Fibroblast of skin of left quadriceps (primary cell): ENCODE results near the gene CTRL.

Experiments used
- DNase-seq, 2 experiments: peaks; one replicate each; pipeline ENCODE4 v3.0.0-alpha.2; 2013; ENCODE audit warnings: low read depth in 2 of 2

CTRL gene

DNA sequence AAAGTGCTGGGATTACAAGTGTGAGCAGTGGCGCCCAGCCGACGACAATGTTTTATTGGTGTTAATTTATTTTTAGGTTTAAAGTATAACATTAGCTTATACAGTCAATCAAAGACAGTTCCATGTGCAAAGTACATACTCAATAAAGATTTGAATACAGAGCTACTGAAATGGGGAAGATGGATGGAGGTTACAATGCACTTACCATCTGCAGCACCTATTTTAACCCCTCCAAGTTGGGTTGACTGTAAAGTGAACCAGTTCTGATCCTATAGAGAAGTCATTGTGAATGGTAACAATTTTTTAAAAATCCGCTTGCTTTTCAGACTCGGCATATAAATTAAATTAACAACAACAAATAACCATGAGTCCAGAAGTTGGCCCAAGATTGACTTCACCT, 39.3 kb downstream of the CTRL start:
- DNase-seq: no peak

DNA sequence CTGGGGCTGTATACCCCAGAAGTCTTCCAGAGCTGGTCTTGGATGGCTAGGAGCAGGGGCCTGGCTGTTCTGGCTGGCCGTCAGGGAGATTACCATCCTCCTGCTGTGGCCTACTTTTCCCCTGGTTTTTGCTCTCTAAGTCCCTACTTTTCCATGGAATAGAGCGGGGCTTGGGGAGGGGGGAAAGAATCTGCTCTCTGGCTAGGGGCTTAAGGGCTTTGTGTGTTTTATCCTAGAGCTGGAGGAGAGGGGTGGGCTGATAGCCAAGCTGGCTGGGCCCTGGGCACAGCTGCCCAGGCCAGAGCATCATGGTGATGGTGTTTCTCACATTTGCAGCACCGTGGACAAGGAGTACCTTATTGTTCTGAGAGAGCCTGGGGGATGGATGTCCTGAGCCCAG, 43.3 kb downstream of the CTRL start:
- DNase-seq: no peak

DNA sequence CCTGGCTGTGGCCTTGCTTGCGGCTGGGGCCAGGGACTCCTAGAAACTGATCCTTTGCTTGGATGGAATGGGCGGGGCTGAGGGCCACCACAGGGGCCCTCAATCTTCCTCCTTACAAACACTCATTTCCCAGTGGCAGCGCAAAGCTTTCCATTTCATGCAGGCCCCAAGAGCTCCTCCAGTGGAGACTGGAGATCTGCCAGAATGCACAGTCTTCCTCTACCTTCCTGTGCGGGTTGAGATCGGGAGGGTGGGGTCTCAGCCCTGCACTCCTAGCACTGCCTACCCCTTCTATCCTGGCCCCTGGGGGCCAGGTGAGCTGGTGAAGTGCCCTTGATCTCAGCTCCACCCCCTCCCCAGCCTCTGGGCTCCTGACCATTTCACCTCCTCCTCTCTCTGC, 45.3 kb downstream of the CTRL start:
- DNase-seq: no peak

DNA sequence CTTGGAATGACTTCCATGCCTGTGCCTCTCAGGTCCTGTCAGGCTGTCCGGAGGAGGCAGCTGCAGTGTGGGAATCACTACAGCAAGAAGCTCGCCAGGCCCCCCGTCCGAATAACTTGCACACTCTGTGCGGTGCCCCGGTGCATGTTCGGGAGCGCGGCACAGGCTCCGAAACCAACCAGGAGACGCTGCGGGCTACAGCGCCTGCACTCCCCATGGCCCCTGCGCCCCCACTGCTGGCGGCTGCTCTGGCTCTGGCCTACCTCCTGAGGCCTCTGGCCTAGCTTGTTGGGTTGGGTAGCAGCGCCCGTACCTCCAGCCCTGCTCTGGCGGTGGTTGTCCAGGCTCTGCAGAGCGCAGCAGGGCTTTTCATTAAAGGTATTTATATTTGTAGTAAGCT, 45.7 kb downstream of the CTRL start:
- DNase-seq: no peak

DNA sequence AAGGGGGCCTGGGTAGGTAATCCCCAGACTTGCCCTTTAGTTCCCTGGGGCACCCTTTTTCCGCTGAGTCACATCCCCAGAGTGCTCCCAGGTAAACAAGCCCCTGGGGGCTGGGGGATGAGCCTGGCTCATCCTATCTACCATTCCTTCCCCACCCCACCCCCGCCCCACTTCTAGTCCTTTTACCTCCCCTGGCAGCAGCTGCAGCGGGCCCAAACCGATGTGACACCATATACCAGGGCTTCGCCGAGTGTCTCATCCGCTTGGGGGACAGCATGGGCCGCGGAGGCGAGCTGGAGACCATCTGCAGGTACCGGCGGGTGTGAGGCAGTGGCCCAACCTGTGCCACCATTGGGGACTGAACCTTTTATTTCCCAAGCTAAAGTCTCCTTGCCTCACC, 46.1 kb downstream of the CTRL start:
- no peak for DNase-seq

DNA sequence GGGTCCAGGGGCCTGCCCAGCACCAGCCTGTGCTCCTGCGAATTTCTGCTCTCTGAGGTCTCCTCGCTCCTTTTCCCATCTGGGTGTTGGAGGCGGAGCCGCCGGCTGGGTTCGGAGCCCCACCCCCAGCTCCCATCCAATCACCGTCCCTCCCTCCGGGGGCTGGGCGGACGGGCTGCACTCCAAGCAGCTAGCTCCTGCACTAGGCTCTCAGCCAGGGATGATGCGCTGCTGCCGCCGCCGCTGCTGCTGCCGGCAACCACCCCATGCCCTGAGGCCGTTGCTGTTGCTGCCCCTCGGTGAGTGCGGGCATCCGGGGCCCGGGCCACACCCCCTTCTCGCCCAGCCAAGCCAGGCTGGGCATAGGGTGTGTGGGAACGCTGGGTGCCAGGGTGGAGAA, 47.0 kb downstream of the CTRL start, which contains the start of gene NRN1L:
Gene NRN1L (plus strand): TSS at position 202 of the 400 bp plus-strand sequence. CDS start 19 bp downstream, at position 221.
- peak; percentile 78 to 80 for DNase-seq

DNA sequence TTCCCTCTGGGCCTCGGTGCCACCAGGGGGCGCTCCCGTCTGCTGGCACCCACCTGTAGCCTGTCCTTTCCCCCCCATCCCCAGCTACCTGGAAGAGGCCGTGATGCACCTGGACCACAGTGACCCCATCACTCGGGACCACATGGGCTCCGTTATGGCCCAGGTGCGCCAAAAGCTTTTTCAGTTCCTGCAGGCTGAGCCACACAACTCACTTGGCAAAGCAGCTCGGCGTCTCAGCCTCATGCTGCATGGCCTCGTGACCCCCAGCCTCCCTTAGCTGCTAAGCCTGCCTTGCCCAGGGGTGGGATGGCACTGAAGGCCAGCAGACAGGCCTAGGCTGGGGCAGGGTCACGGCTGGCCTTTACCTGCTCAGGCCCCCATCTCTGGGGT, 47.8 kb downstream of the CTRL start:
- DNase-seq: no peak

DNA sequence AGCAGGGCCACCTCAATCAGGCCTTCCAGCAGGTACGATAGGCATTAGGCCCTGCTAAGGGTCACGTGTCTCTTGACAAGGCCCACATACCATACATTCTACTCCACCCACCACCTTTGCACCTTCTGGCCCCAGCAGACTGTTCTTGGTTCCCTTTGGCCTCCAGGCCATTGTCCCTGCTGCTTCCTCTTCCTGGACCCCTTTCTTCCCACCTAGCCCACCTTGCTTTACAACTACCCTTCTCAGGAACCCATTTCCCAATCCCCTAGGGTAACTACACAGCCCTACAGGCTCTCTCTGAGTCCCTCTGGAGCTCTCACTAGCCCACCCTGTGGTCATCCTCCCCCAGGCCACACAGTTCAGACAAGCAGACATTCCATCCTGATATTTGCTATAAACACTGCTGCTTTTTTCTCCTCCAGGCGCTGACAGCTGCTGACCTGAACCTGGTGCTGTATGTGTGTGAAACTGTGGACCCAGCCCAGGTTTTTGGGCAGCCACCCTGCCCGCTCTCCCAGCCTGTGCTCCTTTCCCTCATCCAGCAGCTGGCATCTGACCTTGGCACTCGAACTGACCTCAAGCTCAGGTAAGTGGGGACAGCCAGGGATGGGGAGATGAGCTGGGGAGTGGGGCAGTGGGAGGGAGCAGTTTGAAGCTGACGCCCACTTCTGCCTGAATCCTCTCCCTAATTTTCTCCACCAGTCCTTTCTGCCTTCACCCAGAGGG, 48.4 kb downstream of the CTRL start:
- DNase-seq: no peak

DNA sequence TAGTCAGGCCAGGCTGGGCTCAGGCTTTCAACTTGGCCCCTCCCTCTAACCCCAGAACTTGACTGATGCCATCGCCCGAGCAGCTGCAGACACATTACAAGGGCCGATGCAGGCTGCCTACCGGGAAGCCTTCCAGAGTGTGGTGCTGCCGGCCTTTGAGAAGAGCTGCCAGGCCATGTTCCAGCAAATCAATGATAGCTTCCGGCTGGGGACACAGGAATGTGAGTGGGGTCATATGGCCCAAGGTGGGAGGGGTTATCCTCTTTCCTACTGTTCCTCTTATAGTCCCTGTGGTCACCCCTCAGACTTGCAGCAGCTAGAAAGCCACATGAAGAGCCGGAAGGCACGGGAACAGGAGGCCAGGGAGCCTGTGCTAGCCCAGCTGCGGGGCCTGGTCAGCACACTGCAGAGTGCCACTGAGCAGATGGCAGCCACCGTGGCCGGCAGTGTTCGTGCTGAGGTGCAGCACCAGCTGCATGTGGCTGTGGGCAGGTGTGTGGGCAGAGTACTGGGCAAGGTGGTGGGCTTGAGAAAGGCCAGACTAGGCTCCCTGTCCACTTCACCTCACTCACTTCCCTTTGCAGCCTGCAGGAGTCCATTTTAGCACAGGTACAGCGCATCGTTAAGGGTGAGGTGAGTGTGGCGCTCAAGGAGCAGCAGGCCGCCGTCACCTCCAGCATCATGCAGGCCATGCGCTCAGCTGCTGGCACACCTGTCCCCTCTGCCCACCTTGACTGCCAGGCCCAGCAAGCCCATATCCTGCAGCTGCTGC, 49.1 kb downstream of the CTRL start:
- no peak for DNase-seq

DNA sequence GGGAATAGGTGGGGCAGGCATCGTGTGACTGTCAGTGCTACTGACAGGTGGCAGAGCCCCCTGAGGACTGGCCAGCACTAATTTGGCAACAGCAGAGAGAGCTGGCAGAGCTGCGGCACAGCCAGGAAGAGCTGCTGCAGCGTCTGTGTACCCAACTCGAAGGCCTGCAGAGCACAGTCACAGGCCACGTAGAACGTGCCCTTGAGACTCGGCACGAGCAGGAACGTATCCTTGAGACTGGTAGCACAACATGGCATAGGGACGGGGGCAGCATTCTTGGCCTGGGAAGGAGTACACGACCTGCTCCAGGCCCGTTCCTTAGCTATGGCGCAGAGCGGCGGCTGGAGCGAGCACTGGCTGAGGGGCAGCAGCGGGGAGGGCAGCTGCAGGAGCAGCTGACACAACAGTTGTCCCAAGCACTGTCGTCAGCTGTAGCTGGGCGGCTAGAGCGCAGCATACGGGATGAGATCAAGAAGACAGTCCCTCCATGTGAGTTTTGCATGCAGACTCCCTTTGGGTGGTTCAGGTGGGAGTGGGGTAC, 50.0 kb downstream of the CTRL start:
- no peak for DNase-seq

DNA sequence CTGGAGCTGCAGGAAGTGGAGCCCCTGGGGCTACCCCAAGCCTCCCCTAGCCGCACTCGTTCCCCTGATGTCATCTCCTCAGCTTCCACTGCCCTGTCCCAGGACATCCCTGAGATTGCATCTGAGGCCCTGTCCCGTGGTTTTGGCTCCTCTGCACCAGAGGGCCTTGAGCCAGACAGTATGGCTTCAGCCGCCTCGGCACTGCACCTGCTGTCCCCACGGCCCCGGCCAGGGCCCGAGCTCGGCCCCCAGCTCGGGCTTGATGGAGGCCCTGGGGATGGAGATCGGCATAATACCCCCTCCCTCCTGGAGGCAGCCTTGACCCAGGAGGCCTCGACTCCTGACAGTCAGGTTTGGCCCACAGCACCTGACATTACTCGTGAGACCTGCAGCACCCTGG, 51.1 kb downstream of the CTRL start:
- DNase-seq: no peak

DNA sequence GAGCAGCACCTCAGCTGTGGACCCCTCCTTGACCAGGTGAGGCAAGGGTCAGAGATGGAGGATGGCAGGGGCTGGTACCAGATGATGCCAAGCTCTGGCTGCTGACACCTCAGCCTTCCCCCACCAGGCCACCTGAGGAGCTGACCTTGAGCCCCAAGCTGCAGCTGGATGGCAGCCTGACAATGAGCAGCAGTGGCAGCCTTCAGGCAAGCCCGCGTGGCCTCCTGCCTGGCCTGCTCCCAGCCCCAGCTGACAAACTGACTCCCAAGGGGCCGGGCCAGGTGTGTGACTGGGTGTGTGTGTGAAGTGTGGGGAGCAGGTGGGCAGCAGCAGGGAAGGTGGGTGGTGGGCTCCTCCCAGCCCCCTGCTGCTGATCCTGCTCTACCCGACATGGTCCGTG, 51.7 kb downstream of the CTRL start:
- no peak for DNase-seq
